Measurements from ENCODE around the gene IRF2BP2. TPM values are rescaled to one million over a fixed set of nuclear protein-coding genes. Genes with fewer than 3 reads are reported as not detected.
A peak's percentile ranks its signal among the peaks of the same experiment; 100 is the strongest.

Gene IRF2BP2
- total RNA-seq, 1 donor, result 79.4 TPM

- TF ChIP-seq CTCF (IDR thresholded peaks at IDR 0.05; ENCODE audit: insufficient read depth, low read length), result no peak
- H3K4me3 ChIP-seq (ENCODE audit: low read depth, low read length), result no peak overlapping the region
- no peak for DNase-seq (ENCODE audit: low read depth)
Observed at GRCh38 chr1:234565132-234565531, 44.8 kb downstream of the IRF2BP2 start.

- TF ChIP-seq CTCF (IDR thresholded peaks at IDR 0.05; ENCODE audit: insufficient read depth, low read length), result no peak
- H3K4me3 ChIP-seq (ENCODE audit: low read depth, low read length), result no peak overlapping the region
- peak; percentile 59 for DNase-seq (ENCODE audit: low read depth)
Observed at GRCh38 chr1:234564035-234565029, 45.6 kb downstream of the IRF2BP2 start.

GRCh38 chr1:234562334-234562733 lies 47.6 kb downstream of the IRF2BP2 start:
- no peak overlapping the region for H3K4me3 ChIP-seq (ENCODE audit: low read depth, low read length)
- no peak for TF ChIP-seq CTCF (IDR thresholded peaks at IDR 0.05; ENCODE audit: insufficient read depth, low read length)
- no peak for DNase-seq (ENCODE audit: low read depth)

GRCh38 chr1:234561319-234561718 lies 48.7 kb downstream of the IRF2BP2 start:
- no peak for TF ChIP-seq CTCF (IDR thresholded peaks at IDR 0.05; ENCODE audit: insufficient read depth, low read length)
- no peak for DNase-seq (ENCODE audit: low read depth)
- no peak overlapping the region for H3K4me3 ChIP-seq (ENCODE audit: low read depth, low read length)

- no peak overlapping the region for H3K4me3 ChIP-seq (ENCODE audit: low read depth, low read length)
- TF ChIP-seq CTCF (IDR thresholded peaks at IDR 0.05; ENCODE audit: insufficient read depth, low read length), result no peak
- DNase-seq (ENCODE audit: low read depth), result no peak
Observed at GRCh38 chr1:234559902-234560676, 49.9 kb downstream of the IRF2BP2 start.

GRCh38 chr1:234559152-234559901 lies 50.7 kb downstream of the IRF2BP2 start:
- no peak overlapping the region for H3K4me3 ChIP-seq (ENCODE audit: low read depth, low read length)
- DNase-seq (ENCODE audit: low read depth), result no peak
- TF ChIP-seq CTCF (IDR thresholded peaks at IDR 0.05; ENCODE audit: insufficient read depth, low read length), result no peak
